HG03571 (cell line): Measurements from ENCODE around the gene RNF212.

Experiments used
- ATAC-seq: cut with Tn5 transposase; IDR thresholded peaks from one replicate; pipeline ENCODE4 v1.9.1; 2021; ENCODE audit not compliant: unreplicated experiment

RNF212 gene

DNA sequence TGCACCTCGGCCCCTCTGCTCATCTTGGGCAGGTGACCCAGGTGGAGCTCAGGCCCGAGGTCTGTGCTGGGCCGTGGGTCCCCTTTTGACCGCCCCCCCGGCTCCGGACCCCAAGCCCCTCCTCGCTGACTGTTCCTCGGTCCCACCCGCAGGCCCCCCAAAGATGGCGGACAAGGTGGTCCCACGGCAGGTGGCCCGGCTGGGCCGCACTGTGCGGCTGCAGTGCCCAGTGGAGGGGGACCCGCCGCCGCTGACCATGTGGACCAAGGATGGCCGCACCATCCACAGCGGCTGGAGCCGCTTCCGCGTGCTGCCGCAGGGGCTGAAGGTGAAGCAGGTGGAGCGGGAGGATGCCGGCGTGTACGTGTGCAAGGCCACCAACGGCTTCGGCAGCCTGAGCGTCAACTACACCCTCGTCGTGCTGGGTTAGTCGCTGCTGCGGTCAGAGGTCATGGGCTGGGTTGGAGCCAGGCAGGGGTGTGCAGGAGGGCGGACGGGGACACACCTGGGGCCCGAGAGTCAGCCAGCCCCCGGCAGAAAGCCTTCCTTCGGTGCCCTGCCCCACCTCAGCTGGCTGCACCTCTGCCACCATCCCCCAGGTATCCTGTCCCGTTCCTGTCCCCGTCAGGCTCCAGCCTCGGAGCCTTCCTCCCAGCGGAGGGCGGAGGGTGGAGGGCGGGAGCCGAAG, 91.2 kb downstream of the RNF212 start:
- no peak for ATAC-seq
